ENCODE results near the gene EYA3.
A peak's percentile ranks its signal among the peaks of the same experiment; 100 is the strongest.

EYA3 gene

GRCh38 chr1:28071813-28072212, 16.6 kb downstream of the EYA3 start:
- no peak for DNase-seq (ENCODE audit: low read depth)

- no peak for DNase-seq (ENCODE audit: low read depth)
Measured at GRCh38 chr1:28070725-28071593, 17.5 kb downstream of the EYA3 start.

GRCh38 chr1:28067523-28068090, 20.8 kb downstream of the EYA3 start:
- DNase-seq (ENCODE audit: low read depth) = no peak

- no peak for DNase-seq (ENCODE audit: low read depth)
Measured at GRCh38 chr1:28066393-28067154, 21.8 kb downstream of the EYA3 start.

- DNase-seq (ENCODE audit: low read depth) = no peak
Measured at GRCh38 chr1:28064064-28064463, 24.3 kb downstream of the EYA3 start.

- no peak for DNase-seq (ENCODE audit: low read depth)
Measured at GRCh38 chr1:28062806-28063205, 25.6 kb downstream of the EYA3 start.

GRCh38 chr1:28058971-28059878, 29.2 kb downstream of the EYA3 start:
- no peak for DNase-seq (ENCODE audit: low read depth)

- no peak for DNase-seq (ENCODE audit: low read depth)
Measured at GRCh38 chr1:28058168-28058567, 30.2 kb downstream of the EYA3 start.

- DNase-seq (ENCODE audit: low read depth) = peak; percentile 47
Measured at GRCh38 chr1:28056129-28056925, 32.1 kb downstream of the EYA3 start.

- no peak for DNase-seq (ENCODE audit: low read depth)
Measured at GRCh38 chr1:28050776-28051175, 37.6 kb downstream of the EYA3 start.

- no peak for DNase-seq (ENCODE audit: low read depth)
Measured at GRCh38 chr1:28046716-28047115, 41.7 kb downstream of the EYA3 start.

GRCh38 chr1:28045777-28046176, 42.6 kb downstream of the EYA3 start:
- DNase-seq (ENCODE audit: low read depth) = no peak

GRCh38 chr1:28044399-28044798, 44.0 kb downstream of the EYA3 start:
- DNase-seq (ENCODE audit: low read depth) = no peak

GRCh38 chr1:28039341-28039740, 49.1 kb downstream of the EYA3 start:
- DNase-seq (ENCODE audit: low read depth) = no peak

- DNase-seq (ENCODE audit: low read depth) = no peak
Measured at GRCh38 chr1:28037946-28038345, 50.5 kb downstream of the EYA3 start.

- DNase-seq (ENCODE audit: low read depth) = no peak
Measured at GRCh38 chr1:28037206-28037605, 51.2 kb downstream of the EYA3 start.

GRCh38 chr1:28036431-28036830, 52.0 kb downstream of the EYA3 start:
- DNase-seq (ENCODE audit: low read depth) = no peak

- no peak for DNase-seq (ENCODE audit: low read depth)
Measured at GRCh38 chr1:28035420-28035819, 53.0 kb downstream of the EYA3 start.

- no peak for DNase-seq (ENCODE audit: low read depth)
Measured at GRCh38 chr1:28032281-28032680, 56.1 kb downstream of the EYA3 start.

GRCh38 chr1:28031173-28031572, 57.2 kb downstream of the EYA3 start:
- DNase-seq (ENCODE audit: low read depth) = no peak
